Choroid plexus epithelial cell (primary cell): ENCODE data around the gene PERM1.

Source experiments
- DNase-seq: peaks from one replicate; pipeline ENCODE4 v3.0.0-alpha.2; 2010; ENCODE audit warnings: low read depth
- H3K4me3 ChIP-seq: 2 replicates; pipeline ENCODE4 v1.5.1; 2011; ENCODE audit warnings: low read depth, mild to moderate bottlenecking, control low read depth, low read length, moderate library complexity
- CTCF ChIP-seq: conservative IDR thresholded peaks from 2 replicates; pipeline ENCODE4 v1.5.1; 2011; ENCODE audit warnings: low read depth, mild to moderate bottlenecking, control low read depth, inconsistent platforms, low read length, moderate library complexity

Gene PERM1

GRCh38 chr1:940107-941014 lies 41.5 kb downstream of the PERM1 start:
- DNase-seq, result peak; percentile 86
- TF ChIP-seq CTCF, result no peak
- H3K4me3 ChIP-seq, result peak overlapping the region; percentile 69

GRCh38 chr1:939511-940106 lies 42.3 kb downstream of the PERM1 start:
- no peak for TF ChIP-seq CTCF
- DNase-seq, result no peak
- H3K4me3 ChIP-seq, result no peak overlapping the region

GRCh38 chr1:938711-939489 lies 43.0 kb downstream of the PERM1 start:
- TF ChIP-seq CTCF, result no peak

GRCh38 chr1:938088-938683 lies 43.7 kb downstream of the PERM1 start:
- H3K4me3 ChIP-seq, result no peak overlapping the region
- peak; percentile 42 for TF ChIP-seq CTCF
- DNase-seq, result peak; percentile 58

More at GRCh38 chr1:938711-939489, 43.0 kb downstream of the PERM1 start:
- no peak overlapping the region for H3K4me3 ChIP-seq
- DNase-seq, result no peak

- TF ChIP-seq CTCF, result no peak
- H3K4me3 ChIP-seq, result no peak overlapping the region
- no peak for DNase-seq
These were observed 44.4 kb downstream of the PERM1 start for GRCh38 chr1:937521-937920.

GRCh38 chr1:936348-937264 lies 45.3 kb downstream of the PERM1 start:
- TF ChIP-seq CTCF, result no peak
- DNase-seq, result no peak
- no peak overlapping the region for H3K4me3 ChIP-seq
